SK-N-MC (cell line): Measurements from ENCODE around the gene PHACTR3.
A peak's percentile ranks its signal among the peaks of the same experiment; 100 is the strongest.
"Not testable (repeated sequence)": the region's sequence is repeated elsewhere in the genome, so short reads cannot be mapped to it uniquely, and the experiment has no call there.

Source experiments
- DNase-seq: peaks from one replicate; pipeline ENCODE4 v3.0.0-alpha.2; 2011; ENCODE audit warnings: low read depth, low spot score
- H3K27ac ChIP-seq: fragments of 200-600 bp; sonication (generic); 2 replicates; pipeline ENCODE4 v1.5.1; 2016; ENCODE audit warnings: mixed run types
- H3K36me3 ChIP-seq: fragments of 200-600 bp; sonication (generic); 2 replicates; pipeline ENCODE4 v1.6.1; 2017; ENCODE audit warnings: antibody characterized with exemption, low read length, mixed read lengths; ENCODE audit not compliant: insufficient read depth
- H3K4me3 ChIP-seq: fragments of 200-600 bp; sonication (generic); 2 replicates; pipeline ENCODE4 v1.5.1; 2016
- H3K9ac ChIP-seq: fragments of 200-600 bp; sonication (generic); 2 replicates; pipeline ENCODE4 v1.8.0; 2017; ENCODE audit warnings: mixed run types, mixed read lengths; ENCODE audit not compliant: insufficient read length
- H3K9me3 ChIP-seq: fragments of 200-600 bp; sonication (generic); 2 replicates; pipeline ENCODE4 v1.6.1; 2017; ENCODE audit warnings: low read depth, mild to moderate bottlenecking, antibody characterized with exemption, low read length, moderate library complexity, mixed read lengths
- EZH2 ChIP-seq: fragments of 200-600 bp; sonication (generic); IDR thresholded peaks from one replicate; pipeline ENCODE4 v1.6.1; 2017; ENCODE audit warnings: antibody characterized with exemption
- FOXP2 ChIP-seq: optimal IDR thresholded peaks from 2 replicates; pipeline ENCODE3; 2011; ENCODE audit warnings: mild to moderate bottlenecking, moderate library complexity; ENCODE audit not compliant: insufficient read depth; ENCODE audit errors: extremely low read length, control extremely low read depth
- POLR2AphosphoS5 ChIP-seq: IDR thresholded peaks from 2 replicates; pipeline ENCODE4 v1.6.1; 2012; ENCODE audit warnings: mild to moderate bottlenecking, low read depth, low read length, borderline replicate concordance

PHACTR3 gene

GRCh38 chr20:59858425-59858824, 254.1 kb downstream of the PHACTR3 start:
- Histone ChIP-seq H3K36me3 (no peaks in the 10 kb centered on the region), H3K27ac (no peak overlapping the region), H3K4me3 (no peak overlapping the region), H3K9ac (no peak overlapping the region), H3K9me3 (no peaks in the 10 kb centered on the region)
- no peak for DNase-seq
- TF ChIP-seq FOXP2 (no peak), POLR2AphosphoS5 (no peak), EZH2 (no peak)

GRCh38 chr20:59861401-59861800, 257.1 kb downstream of the PHACTR3 start:
- DNase-seq: no peak
- TF ChIP-seq EZH2: no peak
- TF ChIP-seq POLR2AphosphoS5: no peak
- TF ChIP-seq FOXP2: no peak
- no peak overlapping the region for H3K27ac ChIP-seq
- H3K9me3 ChIP-seq: no peaks in the 10 kb centered on the region
- H3K4me3 ChIP-seq: no peak overlapping the region
- no peaks in the 10 kb centered on the region for H3K36me3 ChIP-seq
- H3K9ac ChIP-seq: no peak overlapping the region

GRCh38 chr20:59863058-59863457, 258.7 kb downstream of the PHACTR3 start:
- TF ChIP-seq POLR2AphosphoS5 (no peak), EZH2 (no peak), FOXP2 (no peak)
- H3K9me3 ChIP-seq: no peaks in the 10 kb centered on the region
- no peak for DNase-seq
- H3K36me3 ChIP-seq: no peaks in the 10 kb centered on the region
- H3K27ac ChIP-seq: no peak overlapping the region
- H3K4me3 ChIP-seq: no peak overlapping the region
- H3K9ac ChIP-seq: no peak overlapping the region

- no peaks in the 10 kb centered on the region for H3K36me3 ChIP-seq
- TF ChIP-seq POLR2AphosphoS5 (no peak), EZH2 (no peak)
- no peak for DNase-seq
These were observed 260.4 kb downstream of the PHACTR3 start for GRCh38 chr20:59864726-59865125.

GRCh38 chr20:59866338-59866737, 262.0 kb downstream of the PHACTR3 start:
- peak overlapping the region; percentile 90 for H3K27ac ChIP-seq
- no peak for DNase-seq
- TF ChIP-seq FOXP2 (no peak), EZH2 (no peak), POLR2AphosphoS5 (no peak)

More at GRCh38 chr20:59864726-59865125, 260.4 kb downstream of the PHACTR3 start:
- H3K27ac ChIP-seq: peak overlapping the region; percentile 79
- peak overlapping the region; percentile 59 for H3K4me3 ChIP-seq
- no peaks in the 10 kb centered on the region for H3K9me3 ChIP-seq
- peak overlapping the region; percentile 34 for H3K9ac ChIP-seq

GRCh38 chr20:59871096-59871495, 266.8 kb downstream of the PHACTR3 start:
- Histone ChIP-seq H3K4me3 (no peak overlapping the region), H3K36me3 (no peaks in the 10 kb centered on the region), H3K9me3 (no peaks in the 10 kb centered on the region), H3K27ac (no peak overlapping the region), H3K9ac (no peak overlapping the region)
- no peak for TF ChIP-seq POLR2AphosphoS5
- no peak for TF ChIP-seq EZH2
- no peak for DNase-seq

More at GRCh38 chr20:59866338-59866737, 262.0 kb downstream of the PHACTR3 start:
- no peaks in the 10 kb centered on the region for H3K36me3 ChIP-seq
- H3K4me3 ChIP-seq: peak overlapping the region; percentile 62
- no peaks in the 10 kb centered on the region for H3K9me3 ChIP-seq
- H3K9ac ChIP-seq: peak overlapping the region; percentile 76

GRCh38 chr20:59873409-59873808, 269.1 kb downstream of the PHACTR3 start:
- H3K4me3 ChIP-seq: no peak overlapping the region
- no peak overlapping the region for H3K27ac ChIP-seq
- H3K9me3 ChIP-seq: no peaks in the 10 kb centered on the region
- no peak overlapping the region for H3K9ac ChIP-seq
- DNase-seq: no peak
- TF ChIP-seq EZH2 (no peak), FOXP2 (no peak), POLR2AphosphoS5 (no peak)
- no peaks in the 10 kb centered on the region for H3K36me3 ChIP-seq

GRCh38 chr20:59880198-59880597, 275.9 kb downstream of the PHACTR3 start:
- no peak overlapping the region for H3K9ac ChIP-seq
- DNase-seq: no peak
- TF ChIP-seq FOXP2: no peak
- no peak for TF ChIP-seq POLR2AphosphoS5
- no peak for TF ChIP-seq EZH2
- no peaks in the 10 kb centered on the region for H3K9me3 ChIP-seq
- no peak overlapping the region for H3K4me3 ChIP-seq
- no peaks in the 10 kb centered on the region for H3K36me3 ChIP-seq
- no peak overlapping the region for H3K27ac ChIP-seq

GRCh38 chr20:59884494-59884893, 280.2 kb downstream of the PHACTR3 start:
- TF ChIP-seq FOXP2 (no peak), POLR2AphosphoS5 (no peak), EZH2 (no peak)
- Histone ChIP-seq H3K9me3 (no peaks in the 10 kb centered on the region), H3K36me3 (no peaks in the 10 kb centered on the region), H3K27ac (no peak overlapping the region), H3K9ac (no peak overlapping the region), H3K4me3 (no peak overlapping the region)
- no peak for DNase-seq

GRCh38 chr20:59888050-59888449, 283.7 kb downstream of the PHACTR3 start:
- no peak for TF ChIP-seq FOXP2
- no peak for TF ChIP-seq EZH2
- no peak for TF ChIP-seq POLR2AphosphoS5
- H3K4me3 ChIP-seq: no peak overlapping the region
- no peak overlapping the region for H3K9ac ChIP-seq
- DNase-seq: no peak
- H3K27ac ChIP-seq: no peak overlapping the region
- no peaks in the 10 kb centered on the region for H3K9me3 ChIP-seq
- H3K36me3 ChIP-seq: no peaks in the 10 kb centered on the region

GRCh38 chr20:59890035-59890434, 285.7 kb downstream of the PHACTR3 start:
- not testable (repeated sequence) for H3K4me3 ChIP-seq, H3K9me3 ChIP-seq, H3K36me3 ChIP-seq, DNase-seq, H3K9ac ChIP-seq, H3K27ac ChIP-seq
